ENCODE data around the gene RAB3GAP1.
"Not testable (repeated sequence)": the region's sequence is repeated elsewhere in the genome, so short reads cannot be mapped to it uniquely, and the experiment has no call there.

Gene RAB3GAP1

DNA sequence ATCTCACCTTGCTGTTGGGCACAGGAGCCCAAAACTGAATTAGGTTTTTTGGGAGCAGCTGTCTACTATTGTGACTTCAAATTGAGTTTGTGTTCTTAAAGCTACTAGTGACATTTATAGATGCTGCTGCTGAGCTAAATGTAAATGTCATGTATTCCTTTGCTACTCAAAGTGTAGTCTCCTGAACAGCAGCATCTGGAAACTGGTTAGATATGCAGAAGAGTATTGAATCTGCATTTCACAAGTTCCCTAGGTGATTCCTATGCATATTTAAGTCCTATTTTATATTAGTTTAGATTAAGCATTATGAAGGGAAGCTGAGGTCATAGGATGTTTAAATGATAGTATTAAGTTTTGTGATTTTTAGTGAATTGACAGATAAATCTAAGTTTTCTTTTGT, 67.5 kb downstream of the RAB3GAP1 start:
- TF ChIP-seq, protein P1, sequence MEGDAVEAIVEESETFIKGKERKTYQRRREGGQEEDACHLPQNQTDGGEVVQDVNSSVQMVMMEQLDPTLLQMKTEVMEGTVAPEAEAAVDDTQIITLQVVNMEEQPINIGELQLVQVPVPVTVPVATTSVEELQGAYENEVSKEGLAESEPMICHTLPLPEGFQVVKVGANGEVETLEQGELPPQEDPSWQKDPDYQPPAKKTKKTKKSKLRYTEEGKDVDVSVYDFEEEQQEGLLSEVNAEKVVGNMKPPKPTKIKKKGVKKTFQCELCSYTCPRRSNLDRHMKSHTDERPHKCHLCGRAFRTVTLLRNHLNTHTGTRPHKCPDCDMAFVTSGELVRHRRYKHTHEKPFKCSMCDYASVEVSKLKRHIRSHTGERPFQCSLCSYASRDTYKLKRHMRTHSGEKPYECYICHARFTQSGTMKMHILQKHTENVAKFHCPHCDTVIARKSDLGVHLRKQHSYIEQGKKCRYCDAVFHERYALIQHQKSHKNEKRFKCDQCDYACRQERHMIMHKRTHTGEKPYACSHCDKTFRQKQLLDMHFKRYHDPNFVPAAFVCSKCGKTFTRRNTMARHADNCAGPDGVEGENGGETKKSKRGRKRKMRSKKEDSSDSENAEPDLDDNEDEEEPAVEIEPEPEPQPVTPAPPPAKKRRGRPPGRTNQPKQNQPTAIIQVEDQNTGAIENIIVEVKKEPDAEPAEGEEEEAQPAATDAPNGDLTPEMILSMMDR (conservative IDR thresholded peaks at IDR 0.05) = no peak
- no peak for TF ChIP-seq ZFX (IDR thresholded peaks at IDR 0.05)
- no peak overlapping the region for H3K27ac ChIP-seq

DNA sequence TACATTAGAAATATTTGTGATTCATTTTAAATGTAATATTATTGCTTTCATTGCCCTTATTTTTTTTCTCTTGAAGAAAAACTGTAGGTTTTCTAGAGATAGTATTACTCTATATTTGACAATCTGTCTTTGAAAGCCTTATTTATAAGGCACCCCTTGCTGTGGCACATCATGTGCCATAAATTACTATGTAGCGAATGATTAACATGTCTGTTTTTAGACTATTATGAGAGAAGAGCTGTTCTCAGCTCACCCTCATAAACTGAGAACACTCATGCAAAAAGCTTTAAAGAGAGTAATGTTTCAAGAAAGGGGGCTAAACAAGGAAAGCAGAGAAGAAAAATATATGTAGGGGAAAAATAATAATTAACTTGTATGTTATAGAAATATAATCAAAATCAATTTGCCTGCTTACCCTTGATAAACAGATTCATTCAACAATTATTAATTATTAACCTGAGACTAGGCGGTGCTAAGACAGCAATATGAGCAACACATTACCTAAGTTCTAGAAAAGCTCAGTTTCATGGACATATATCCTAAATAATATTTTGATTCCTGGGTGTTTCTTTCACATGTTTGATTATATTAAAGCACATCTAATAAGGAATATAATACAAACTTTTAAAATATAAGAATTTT, 69.0 kb downstream of the RAB3GAP1 start:
- no peak for TF ChIP-seq ZFX (IDR thresholded peaks at IDR 0.05)
- TF ChIP-seq, protein P1 (conservative IDR thresholded peaks at IDR 0.05) = no peak
- no peak overlapping the region for H3K27ac ChIP-seq

DNA sequence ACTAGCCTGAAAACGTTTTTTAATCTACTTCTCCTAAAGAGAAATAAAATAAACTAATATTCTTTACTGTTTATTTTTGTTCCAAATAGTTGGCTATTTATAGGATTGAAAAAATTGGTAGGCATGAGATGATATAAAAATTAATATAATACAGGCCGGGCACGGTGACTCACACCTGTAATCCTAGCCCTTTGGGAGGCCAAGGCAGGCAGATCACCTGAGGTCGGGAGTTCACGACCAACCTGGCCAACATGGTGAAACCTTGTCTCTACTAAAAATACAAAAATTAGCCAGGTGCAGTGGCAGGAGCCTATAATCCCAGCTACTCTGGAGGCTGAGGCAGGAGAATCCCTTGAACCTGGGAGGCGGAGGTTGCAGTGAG, 69.6 kb downstream of the RAB3GAP1 start:
- not testable (repeated sequence) for H3K27ac ChIP-seq

GRCh38 chr2:135124924-135125886, 73.1 kb downstream of the RAB3GAP1 start:
- H3K27ac ChIP-seq = no peak overlapping the region
- TF ChIP-seq, protein P1 (conservative IDR thresholded peaks at IDR 0.05) = no peak
- TF ChIP-seq ZFX (IDR thresholded peaks at IDR 0.05) = no peak

- TF ChIP-seq ZFX (IDR thresholded peaks at IDR 0.05) = no peak
- TF ChIP-seq, protein P1 (conservative IDR thresholded peaks at IDR 0.05) = no peak
- no peak overlapping the region for H3K27ac ChIP-seq
Measured at GRCh38 chr2:135125940-135126339, 73.8 kb downstream of the RAB3GAP1 start.

DNA sequence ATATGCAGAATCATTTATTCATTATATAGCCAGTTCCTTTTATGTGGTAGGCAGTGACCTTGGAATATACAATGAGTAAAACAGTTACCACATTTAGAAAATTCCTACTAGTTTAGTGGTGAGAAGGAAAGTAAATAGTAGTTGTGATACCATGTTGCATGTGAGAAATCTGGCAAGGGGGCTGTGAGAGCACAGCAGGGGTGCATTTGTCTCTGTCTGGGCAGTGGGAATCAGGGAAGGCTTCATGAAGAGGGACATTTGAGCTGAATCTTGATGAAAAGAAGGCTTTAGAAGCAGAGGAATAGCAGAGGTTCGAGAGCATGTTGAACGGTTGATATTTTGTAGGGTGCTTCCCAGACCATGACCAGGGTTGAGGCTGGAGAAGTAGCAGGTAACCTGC, 78.7 kb downstream of the RAB3GAP1 start:
- no peak overlapping the region for H3K27ac ChIP-seq
- no peak for TF ChIP-seq ZFX (IDR thresholded peaks at IDR 0.05)
- TF ChIP-seq, protein P1 (conservative IDR thresholded peaks at IDR 0.05) = no peak

DNA sequence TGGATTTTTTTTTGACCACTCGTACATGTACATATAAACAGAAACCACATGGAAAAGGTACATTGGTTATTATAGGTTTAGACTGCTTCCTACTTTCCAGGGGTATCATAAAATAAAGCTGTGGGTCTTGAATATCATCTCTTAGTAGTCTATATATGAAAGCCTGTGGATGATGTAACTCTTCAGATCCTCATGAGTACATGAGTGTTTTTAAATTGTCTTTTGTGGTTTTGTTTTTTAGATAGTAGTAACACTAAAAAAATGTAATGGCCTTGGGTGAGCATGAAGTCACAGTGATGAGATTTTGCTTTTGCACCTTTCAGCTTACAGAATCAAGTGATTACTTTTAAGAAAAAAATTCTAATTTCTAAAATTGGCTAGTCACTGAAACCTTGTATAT, 80.2 kb downstream of the RAB3GAP1 start:
- TF ChIP-seq, protein P1 (conservative IDR thresholded peaks at IDR 0.05) = no peak
- TF ChIP-seq ZFX (IDR thresholded peaks at IDR 0.05) = no peak
- H3K27ac ChIP-seq = no peak overlapping the region
